Activated B cell treated with CpG ODN at 0.5 μM for 24 hours (primary cell): Measurements from ENCODE around the gene ANAPC1. TPM values are rescaled to one million over a fixed set of nuclear protein-coding genes. Genes with fewer than 3 reads are reported as not detected.
"Not testable (repeated sequence)": the region's sequence is repeated elsewhere in the genome, so short reads cannot be mapped to it uniquely, and the experiment has no call there.

Experiments
- ATAC-seq: fragments of 200-7000 bp; cut with Tn5 transposase; one replicate; pipeline ENCODE4 v1.10.0; 2021; ENCODE audit warnings: low read depth, mild to moderate bottlenecking, moderate library complexity
- CTCF ChIA-PET: fragments of 350-600 bp; sonication (Branson Sonifier 250); formaldehyde crosslinking; loops from one replicate; lab custom pipeline; 2021; ENCODE audit warnings: antibody characterized with exemption; lab: Charles Lee
- POLR2A ChIA-PET: fragments of 350-600 bp; sonication (Branson Sonifier 250); formaldehyde crosslinking; loops from one replicate; lab custom pipeline; 2021; ENCODE audit warnings: antibody characterized with exemption; lab: Charles Lee
- DNase-seq: peaks from one replicate; pipeline ENCODE4 v3.0.0; 2022
- H3K27ac Mint-ChIP-seq: one replicate; pipeline ENCODE4 v1.8.0; 2020; ENCODE audit warnings: mixed read lengths
- H3K27me3 Mint-ChIP-seq: one replicate; pipeline ENCODE4 v1.8.0; 2021; ENCODE audit warnings: mixed read lengths
- H3K36me3 Mint-ChIP-seq: one replicate; pipeline ENCODE4 v1.8.0; 2021; ENCODE audit warnings: low read depth, mixed read lengths
- H3K4me1 Mint-ChIP-seq: one replicate; pipeline ENCODE4 v1.8.0; 2021; ENCODE audit warnings: mixed read lengths
- H3K4me3 Mint-ChIP-seq: one replicate; pipeline ENCODE4 v1.8.0; 2020; ENCODE audit warnings: mild to moderate bottlenecking, mixed read lengths
- H3K9me3 Mint-ChIP-seq: one replicate; pipeline ENCODE4 v1.8.0; 2020; ENCODE audit warnings: mixed read lengths
- intact Hi-C: fragments of 100-400 bp; cut with micrococcal nuclease; formaldehyde crosslinking; loops from one replicate; pipeline ENCODE4 v1.15.1; 2024
- total RNA-seq: library from RNA; stranded (reverse); gene quantifications from 2 replicates; pipeline ENCODE4 v1.2.3, GENCODE V29; 2022
- TF ChIP-seq, protein P1 (sequence below): fragments of 200-600 bp; IDR thresholded peaks from one replicate; pipeline ENCODE4 v1.8.0; 2022; ENCODE audit warnings: antibody characterized with exemption, mild to moderate bottlenecking

ANAPC1 gene
- total RNA-seq, 1 donor from 2014 or later: 88.1 TPM

DNA sequence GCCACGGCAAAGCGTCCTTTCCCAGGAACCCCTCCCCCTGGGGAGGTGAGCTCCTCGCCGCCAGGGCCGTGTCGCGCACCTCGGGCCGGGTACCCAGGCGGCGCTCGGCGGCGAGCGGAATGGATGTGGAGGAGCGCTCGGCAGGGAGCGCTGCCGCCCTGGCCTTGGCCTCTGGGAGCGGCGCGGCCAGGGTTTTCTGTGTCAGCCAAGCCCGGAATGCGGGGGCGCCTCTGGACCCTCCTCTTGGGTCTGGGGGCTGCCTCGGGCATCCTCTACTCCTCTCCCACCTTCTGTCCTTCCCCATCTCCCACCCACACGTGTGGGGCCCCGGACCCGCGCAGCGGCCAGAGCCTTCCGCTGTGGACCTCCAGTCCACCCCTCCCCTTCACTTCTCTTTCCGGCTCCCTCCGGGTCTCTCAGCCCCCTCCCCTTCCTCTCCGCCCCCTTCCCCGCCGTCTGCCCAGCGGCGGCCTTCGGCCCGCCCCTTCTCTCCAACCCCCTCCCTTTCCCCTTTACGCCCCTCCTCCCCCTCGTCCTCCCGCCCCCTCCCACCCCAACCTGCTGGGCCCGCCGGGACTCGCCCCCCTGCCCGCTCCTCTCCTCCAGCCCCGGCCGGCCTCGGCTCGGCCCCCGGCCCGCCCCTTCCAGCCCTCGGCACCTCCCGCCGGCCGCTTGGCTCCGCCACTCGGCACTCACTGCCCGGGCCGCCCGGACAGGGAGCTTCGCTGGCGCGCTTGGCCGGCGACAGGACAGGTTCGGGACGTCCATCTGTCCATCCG lies 14.1 kb upstream of the ANAPC1 start, which contains the start of gene MERTK:
TSS of gene MERTK (plus strand) at position 684 of the 779 bp plus-strand sequence. CDS start 129 bp downstream, outside the sequence.
- Mint-ChIP-seq H3K4me3 (peak within 1 kb of the TSS; percentile 80), H3K36me3 (no peaks in the 10 kb centered on the region), H3K9me3 (no peaks in the 10 kb centered on the region), H3K4me1 (peaks cover 13% of the 10 kb centered on the region), H3K27ac (no peak within 1 kb of the TSS), H3K27me3 (peaks cover 33% of the 10 kb centered on the region)
- DNase-seq: peak; percentile 55
- intact Hi-C loops: loop anchor here (1.0 to 5.0 kb wide), 2 partner anchors 14 to 104 kb away; partner anchors contain the start of gene ANAPC1
- TF ChIP-seq, protein P1, sequence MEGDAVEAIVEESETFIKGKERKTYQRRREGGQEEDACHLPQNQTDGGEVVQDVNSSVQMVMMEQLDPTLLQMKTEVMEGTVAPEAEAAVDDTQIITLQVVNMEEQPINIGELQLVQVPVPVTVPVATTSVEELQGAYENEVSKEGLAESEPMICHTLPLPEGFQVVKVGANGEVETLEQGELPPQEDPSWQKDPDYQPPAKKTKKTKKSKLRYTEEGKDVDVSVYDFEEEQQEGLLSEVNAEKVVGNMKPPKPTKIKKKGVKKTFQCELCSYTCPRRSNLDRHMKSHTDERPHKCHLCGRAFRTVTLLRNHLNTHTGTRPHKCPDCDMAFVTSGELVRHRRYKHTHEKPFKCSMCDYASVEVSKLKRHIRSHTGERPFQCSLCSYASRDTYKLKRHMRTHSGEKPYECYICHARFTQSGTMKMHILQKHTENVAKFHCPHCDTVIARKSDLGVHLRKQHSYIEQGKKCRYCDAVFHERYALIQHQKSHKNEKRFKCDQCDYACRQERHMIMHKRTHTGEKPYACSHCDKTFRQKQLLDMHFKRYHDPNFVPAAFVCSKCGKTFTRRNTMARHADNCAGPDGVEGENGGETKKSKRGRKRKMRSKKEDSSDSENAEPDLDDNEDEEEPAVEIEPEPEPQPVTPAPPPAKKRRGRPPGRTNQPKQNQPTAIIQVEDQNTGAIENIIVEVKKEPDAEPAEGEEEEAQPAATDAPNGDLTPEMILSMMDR: no peak
- ChIA-PET CTCF (interaction anchor here (0.6 kb wide), 1 partner anchor 11 kb away, joined by 4 read pairs; no protein-coding TSS in a partner anchor), POLR2A (interaction anchor here (0.5 kb wide), 1 partner anchor 14 kb away, joined by 3 read pairs; the partner anchor contains the start of gene ANAPC1)
- peak; percentile 79 for ATAC-seq

DNA sequence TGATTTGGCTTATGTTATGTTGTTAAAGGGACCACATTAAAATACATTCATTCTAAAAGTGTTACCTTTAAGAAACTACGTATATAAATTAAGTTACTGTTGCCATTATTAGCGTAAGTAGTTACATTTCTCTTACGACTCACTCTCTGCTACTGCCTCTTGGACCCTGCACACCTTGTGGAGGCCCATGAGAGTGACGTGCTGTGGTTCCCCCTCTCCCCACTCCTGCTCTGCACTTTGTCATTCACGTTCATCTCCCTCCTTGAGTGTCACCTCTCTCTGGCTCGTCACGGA lies 13.6 kb upstream of the ANAPC1 start:
- peaks cover 33% of the 10 kb centered on the region for H3K27me3 Mint-ChIP-seq
- H3K4me1 Mint-ChIP-seq: peaks cover 13% of the 10 kb centered on the region
- H3K36me3 Mint-ChIP-seq: no peaks in the 10 kb centered on the region
- no peak overlapping the region for H3K27ac Mint-ChIP-seq
- peak; percentile 32 for ATAC-seq
- ChIA-PET CTCF (interaction anchor here (0.6 kb wide), 1 partner anchor 10 kb away, joined by 4 read pairs; no protein-coding TSS in a partner anchor), POLR2A (interaction anchor here (0.5 kb wide), 1 partner anchor 13 kb away, joined by 3 read pairs; the partner anchor contains the start of gene ANAPC1)
- DNase-seq: no peak
- TF ChIP-seq, protein P1: no peak
- H3K9me3 Mint-ChIP-seq: no peaks in the 10 kb centered on the region
- intact Hi-C loops: loop anchor here (1.0 to 5.0 kb wide), 2 partner anchors 13 to 105 kb away; partner anchors contain the start of gene ANAPC1
- H3K4me3 Mint-ChIP-seq: peak overlapping the region; percentile 80

DNA sequence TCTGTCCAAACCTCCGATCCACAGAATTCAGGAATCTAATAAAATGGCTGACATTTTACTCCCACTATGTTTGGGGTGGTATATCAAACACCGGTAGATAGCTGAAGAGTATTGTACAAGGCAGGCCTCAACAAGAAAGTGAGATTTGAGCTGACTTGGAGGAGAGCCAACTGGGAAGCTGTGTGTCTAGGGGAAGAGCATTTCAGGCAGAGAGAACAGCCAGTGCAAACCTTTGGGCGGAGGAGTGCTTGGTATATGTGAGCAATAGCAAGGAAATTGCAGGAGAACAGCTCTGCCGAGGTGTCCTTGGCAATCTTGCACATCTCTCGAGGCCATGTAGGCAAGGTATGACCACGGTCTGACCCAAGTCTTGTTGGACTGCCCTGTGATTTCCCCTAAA lies 12.6 kb upstream of the ANAPC1 start:
- peaks cover 29% of the 10 kb centered on the region for H3K27me3 Mint-ChIP-seq
- CTCF ChIA-PET: no interaction called here
- H3K9me3 Mint-ChIP-seq: no peaks in the 10 kb centered on the region
- no peak overlapping the region for H3K27ac Mint-ChIP-seq
- peaks cover 13% of the 10 kb centered on the region for H3K4me1 Mint-ChIP-seq
- peak overlapping the region; percentile 32 for H3K4me3 Mint-ChIP-seq
- H3K36me3 Mint-ChIP-seq: no peaks in the 10 kb centered on the region
- no peak for DNase-seq
- intact Hi-C loops: loop anchor here (5.0 kb wide), 1 partner anchor 106 kb away; no protein-coding TSS in a partner anchor
- TF ChIP-seq, protein P1: no peak
- POLR2A ChIA-PET: no interaction called here
- no peak for ATAC-seq

DNA sequence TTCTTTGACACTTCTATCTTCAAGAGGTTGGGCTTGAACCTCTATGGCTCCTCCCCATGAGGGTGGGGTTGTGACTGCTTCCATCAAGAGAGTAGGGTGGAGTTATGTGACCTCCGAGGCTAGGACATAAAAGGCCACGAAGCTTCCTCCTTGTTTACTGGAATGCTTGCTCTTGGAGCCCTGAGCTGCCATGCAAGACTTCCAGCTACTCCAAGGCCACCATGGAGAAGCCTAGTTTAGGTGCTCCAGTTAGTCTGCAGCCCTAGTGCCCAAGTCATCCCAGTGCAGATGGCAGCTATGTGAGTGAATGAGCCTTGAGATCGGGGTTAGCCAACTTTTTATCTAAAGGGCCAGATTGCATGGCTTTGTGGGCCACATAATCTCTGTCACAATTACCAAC lies 12.0 kb upstream of the ANAPC1 start:
- ATAC-seq (no peak), DNase-seq (no peak)
- POLR2A ChIA-PET: interaction anchor here (1.0 kb wide), 1 partner anchor 13 kb away, joined by 3 read pairs; no protein-coding TSS in a partner anchor
- Mint-ChIP-seq H3K27ac (no peak overlapping the region), H3K36me3 (no peaks in the 10 kb centered on the region), H3K4me3 (no peak overlapping the region), H3K4me1 (peaks cover 13% of the 10 kb centered on the region), H3K9me3 (no peaks in the 10 kb centered on the region), H3K27me3 (peaks cover 29% of the 10 kb centered on the region)
- CTCF ChIA-PET: no interaction called here
- intact Hi-C loops: loop anchor here (5.0 kb wide), 1 partner anchor 106 kb away; no protein-coding TSS in a partner anchor
- TF ChIP-seq, protein P1: no peak

- intact Hi-C loops: loop anchor here (1.0 to 10.0 kb wide), 7 partner anchors 13 to 762 kb away; partner anchors contain the start of genes BCL2L11, CHCHD5, POLR1B and SLC20A1
- H3K4me3 Mint-ChIP-seq: peak overlapping the region; percentile 92
- ATAC-seq (no peak), DNase-seq (no peak)
- no peaks in the 10 kb centered on the region for H3K27me3 Mint-ChIP-seq
- TF ChIP-seq, protein P1: no peak
- H3K4me1 Mint-ChIP-seq: peaks cover 11% of the 10 kb centered on the region
- H3K9me3 Mint-ChIP-seq: no peaks in the 10 kb centered on the region
- peak overlapping the region; percentile 94 for H3K27ac Mint-ChIP-seq
- ChIA-PET POLR2A (interaction anchor here (0.5 to 2.5 kb wide), 9 partner anchors 13 to 370 kb away, joined by 3 to 33 read pairs (median 5); partner anchors contain the start of genes TMEM87B and ZC3H8), CTCF (interaction anchor here (1.1 kb wide), 1 partner anchor 15 kb away, joined by 5 read pairs; no protein-coding TSS in a partner anchor)
- H3K36me3 Mint-ChIP-seq: peaks cover 15% of the 10 kb centered on the region
Observed at GRCh38 chr2:111884592-111884964, 585 bp upstream of the ANAPC1 start.

DNA sequence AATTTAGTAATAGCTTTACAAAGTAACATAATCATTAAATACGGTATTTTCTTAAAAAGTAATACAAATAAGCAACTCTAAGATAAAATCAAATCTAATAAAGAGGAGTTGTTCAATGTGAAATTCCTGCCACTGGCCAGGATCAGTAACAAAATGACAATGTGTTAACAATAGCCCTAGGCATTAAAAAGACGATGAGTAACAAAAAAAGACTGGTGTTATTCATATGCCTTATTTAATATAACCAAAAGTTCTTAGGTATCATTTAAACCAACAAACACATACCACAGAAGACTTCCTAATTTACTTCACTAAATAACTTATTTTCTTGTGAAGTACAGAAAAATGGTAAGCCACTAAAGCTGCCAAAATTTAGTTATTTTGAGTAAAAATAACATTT lies 11.2 kb downstream of the ANAPC1 start:
- H3K9me3 Mint-ChIP-seq, H3K27ac Mint-ChIP-seq, CTCF ChIA-PET, DNase-seq, H3K4me3 Mint-ChIP-seq, H3K27me3 Mint-ChIP-seq, intact Hi-C loops, H3K4me1 Mint-ChIP-seq, ATAC-seq: not testable (repeated sequence)
- H3K36me3 Mint-ChIP-seq: peaks cover 57% of the 10 kb centered on the region
- POLR2A ChIA-PET: interaction anchor here (0.6 kb wide), 1 partner anchor 16 kb away, joined by 3 read pairs; no protein-coding TSS in a partner anchor

DNA sequence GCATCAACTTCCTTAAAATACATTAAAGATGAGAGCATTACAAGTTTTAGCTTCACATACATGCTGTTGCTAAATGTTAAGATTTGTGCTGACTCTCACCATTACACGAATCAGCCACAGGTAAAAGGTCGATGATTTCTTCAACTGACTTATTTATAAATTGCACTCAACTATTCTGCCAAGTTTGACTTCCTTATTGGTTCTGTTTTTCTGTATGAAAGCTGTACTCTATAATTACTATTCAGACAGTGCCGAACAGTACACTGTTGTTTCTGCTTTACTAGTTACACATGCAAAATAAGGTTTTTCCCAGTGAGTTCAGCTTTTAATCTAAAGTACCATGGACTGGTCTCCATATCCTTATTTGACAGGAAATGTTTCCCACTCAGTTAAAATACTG lies 18.9 kb downstream of the ANAPC1 start:
- DNase-seq, H3K4me3 Mint-ChIP-seq, H3K27me3 Mint-ChIP-seq, H3K27ac Mint-ChIP-seq, ATAC-seq, CTCF ChIA-PET, H3K9me3 Mint-ChIP-seq, H3K4me1 Mint-ChIP-seq, POLR2A ChIA-PET, intact Hi-C loops: not testable (repeated sequence)
- H3K36me3 Mint-ChIP-seq: peaks cover 44% of the 10 kb centered on the region
